GM13977 (cell line): ENCODE measurements around the gene CRELD1.

Experiments used
- DNase-seq: peaks from one replicate; pipeline ENCODE4 v3.0.0; 2012; ENCODE audit warnings: low spot score
- in situ Hi-C: fragments of 300-500 bp; cut with MboI; formaldehyde crosslinking; loops from one replicate; pipeline ENCODE4 v1.12.0; 2022; ENCODE audit warnings: low sequenced_read_pairs, low pct_unique_long_range_greater_than_20kb, mixed read lengths, inconsistent platforms; ENCODE audit not compliant: unreplicated experiment
- TF ChIP-seq, protein P1 (sequence below): IDR thresholded peaks from 2 replicates; pipeline ENCODE4 v1.5.1; 2012; ENCODE audit warnings: mild to moderate bottlenecking, control low read depth; ENCODE audit not compliant: insufficient read depth; ENCODE audit errors: extremely low read depth, missing control alignments

The CRELD1 gene

GRCh38 chr3:9955067-9955502, 21.5 kb downstream of the CRELD1 start:
- in situ Hi-C loops = no loop called here
- no peak for DNase-seq
- TF ChIP-seq, protein P1, sequence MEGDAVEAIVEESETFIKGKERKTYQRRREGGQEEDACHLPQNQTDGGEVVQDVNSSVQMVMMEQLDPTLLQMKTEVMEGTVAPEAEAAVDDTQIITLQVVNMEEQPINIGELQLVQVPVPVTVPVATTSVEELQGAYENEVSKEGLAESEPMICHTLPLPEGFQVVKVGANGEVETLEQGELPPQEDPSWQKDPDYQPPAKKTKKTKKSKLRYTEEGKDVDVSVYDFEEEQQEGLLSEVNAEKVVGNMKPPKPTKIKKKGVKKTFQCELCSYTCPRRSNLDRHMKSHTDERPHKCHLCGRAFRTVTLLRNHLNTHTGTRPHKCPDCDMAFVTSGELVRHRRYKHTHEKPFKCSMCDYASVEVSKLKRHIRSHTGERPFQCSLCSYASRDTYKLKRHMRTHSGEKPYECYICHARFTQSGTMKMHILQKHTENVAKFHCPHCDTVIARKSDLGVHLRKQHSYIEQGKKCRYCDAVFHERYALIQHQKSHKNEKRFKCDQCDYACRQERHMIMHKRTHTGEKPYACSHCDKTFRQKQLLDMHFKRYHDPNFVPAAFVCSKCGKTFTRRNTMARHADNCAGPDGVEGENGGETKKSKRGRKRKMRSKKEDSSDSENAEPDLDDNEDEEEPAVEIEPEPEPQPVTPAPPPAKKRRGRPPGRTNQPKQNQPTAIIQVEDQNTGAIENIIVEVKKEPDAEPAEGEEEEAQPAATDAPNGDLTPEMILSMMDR = no peak

- in situ Hi-C loops = no loop called here
- TF ChIP-seq, protein P1 = no peak
- DNase-seq = no peak
Measured at GRCh38 chr3:9955611-9956352, 22.1 kb downstream of the CRELD1 start.

GRCh38 chr3:9957214-9957613, 23.6 kb downstream of the CRELD1 start:
- TF ChIP-seq, protein P1 = peak; percentile 10
- in situ Hi-C loops = no loop called here
- no peak for DNase-seq

DNA sequence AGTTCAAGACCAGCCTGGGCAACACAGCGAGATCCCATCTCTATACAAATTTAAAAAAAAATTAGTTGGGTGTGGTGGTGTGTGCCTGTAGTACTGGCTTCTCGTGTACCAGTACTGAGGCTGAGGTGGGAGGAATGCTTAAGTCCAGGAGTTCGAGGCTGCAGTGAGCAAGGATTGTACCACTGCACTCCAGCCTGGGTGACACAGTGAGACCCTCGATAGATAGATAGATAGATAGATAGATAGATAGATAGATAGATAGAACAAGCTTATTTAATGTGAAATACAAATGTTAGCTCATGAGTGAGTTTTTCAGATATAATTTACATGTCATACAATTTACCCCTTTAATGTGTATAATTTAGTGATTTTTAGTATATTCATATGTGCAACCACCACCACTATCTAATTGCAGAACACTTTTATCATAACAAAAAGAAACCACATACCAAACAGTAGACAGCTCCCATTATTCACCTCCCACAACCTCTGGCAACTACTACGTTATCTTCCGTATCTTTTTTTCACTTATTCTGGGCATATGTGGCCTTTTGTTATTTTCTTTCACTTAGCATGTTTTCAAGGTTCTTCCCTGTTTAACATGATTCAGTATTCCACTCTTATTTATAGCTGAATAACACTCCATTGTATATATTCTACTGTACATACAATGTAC, 31.7 kb downstream of the CRELD1 start:
- no peak for DNase-seq
- in situ Hi-C loops = no loop called here
- TF ChIP-seq, protein P1 = no peak

- TF ChIP-seq, protein P1 = no peak
- no peak for DNase-seq
- in situ Hi-C loops = no loop called here
Measured at GRCh38 chr3:9966841-9967240, 33.2 kb downstream of the CRELD1 start.

DNA sequence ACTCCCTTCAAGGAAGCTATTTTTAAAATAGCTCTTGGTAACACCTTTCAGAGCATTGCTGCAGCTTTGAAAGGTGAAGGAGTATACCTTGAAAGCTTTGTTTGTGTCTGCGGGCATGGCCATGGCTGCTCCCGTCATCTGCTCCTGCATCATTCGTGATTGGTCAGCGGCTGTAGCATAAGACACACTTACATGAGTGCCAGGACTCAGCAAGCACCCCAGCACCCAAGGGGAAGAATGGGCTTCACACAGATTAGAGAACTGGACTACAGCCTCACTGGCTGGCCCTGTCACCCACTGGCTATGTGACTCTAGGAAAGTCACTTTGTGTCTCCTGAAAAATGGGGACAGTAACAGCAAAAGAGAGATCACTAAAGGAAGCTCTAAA, 36.0 kb downstream of the CRELD1 start:
- DNase-seq = no peak
- in situ Hi-C loops = no loop called here
- TF ChIP-seq, protein P1 = no peak
